ENCODE results near the gene DTNA.

The DTNA gene

DNA sequence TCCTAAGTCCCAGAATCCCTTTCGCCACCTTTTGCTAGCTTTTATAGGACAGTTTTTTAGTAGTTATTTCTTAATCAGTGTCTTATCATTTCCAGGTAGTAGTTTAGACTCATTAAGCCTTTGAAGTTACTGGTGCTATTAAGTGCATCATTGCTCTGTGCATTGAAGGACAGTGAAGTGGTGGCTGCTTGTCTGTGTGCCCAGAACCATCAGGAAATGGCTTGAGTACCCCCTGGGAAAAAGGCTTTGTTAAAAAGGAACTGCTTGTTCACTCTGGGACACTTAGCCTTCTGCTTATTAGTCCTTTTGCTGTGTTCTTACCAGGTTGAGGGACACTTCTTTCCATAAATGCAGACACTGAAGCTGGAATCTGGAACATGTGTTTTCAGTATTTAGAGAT, 30.0 kb downstream of the DTNA start:
- Histone ChIP-seq H4K20me1 (no peaks in the 10 kb centered on the region), H3K4me1 (no peaks in the 10 kb centered on the region), H3K9ac (no peak overlapping the region), H3K36me3 (no peaks in the 10 kb centered on the region), H3K27me3 (no peaks in the 10 kb centered on the region), H3K27ac (no peak overlapping the region), H3K9me3 (no peaks in the 10 kb centered on the region), H3K4me2 (no peak overlapping the region), H3K4me3 (no peak overlapping the region)
- TF ChIP-seq Cebpa-rat (IDR thresholded peaks at IDR 0.05), result no peak

DNA sequence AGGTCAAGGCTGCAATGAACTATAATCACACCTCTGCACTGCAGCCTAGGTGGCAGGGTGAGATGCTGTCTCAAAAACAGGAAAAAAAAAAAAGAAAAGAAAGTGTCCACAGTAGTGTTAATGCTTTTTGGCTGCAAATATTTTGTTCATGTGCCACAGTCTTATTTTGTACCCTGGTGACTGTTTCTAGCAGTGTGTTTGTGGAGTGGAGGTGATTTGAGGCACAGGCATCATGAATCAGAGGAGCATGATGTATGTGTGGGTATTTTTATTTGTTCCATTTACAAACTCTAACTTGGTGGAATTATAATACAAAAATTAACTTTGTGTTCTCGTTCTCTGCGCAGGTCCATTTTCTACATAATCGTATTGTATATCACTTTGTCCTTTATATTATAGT, 30.6 kb downstream of the DTNA start:
- Histone ChIP-seq H3K27me3 (no peaks in the 10 kb centered on the region), H3K4me2 (no peak overlapping the region), H3K36me3 (no peaks in the 10 kb centered on the region), H3K9me3 (no peaks in the 10 kb centered on the region), H3K4me3 (no peak overlapping the region), H3K27ac (no peak overlapping the region), H3K9ac (no peak overlapping the region), H3K4me1 (no peaks in the 10 kb centered on the region), H4K20me1 (no peaks in the 10 kb centered on the region)
- TF ChIP-seq Cebpa-rat (IDR thresholded peaks at IDR 0.05), result no peak

DNA sequence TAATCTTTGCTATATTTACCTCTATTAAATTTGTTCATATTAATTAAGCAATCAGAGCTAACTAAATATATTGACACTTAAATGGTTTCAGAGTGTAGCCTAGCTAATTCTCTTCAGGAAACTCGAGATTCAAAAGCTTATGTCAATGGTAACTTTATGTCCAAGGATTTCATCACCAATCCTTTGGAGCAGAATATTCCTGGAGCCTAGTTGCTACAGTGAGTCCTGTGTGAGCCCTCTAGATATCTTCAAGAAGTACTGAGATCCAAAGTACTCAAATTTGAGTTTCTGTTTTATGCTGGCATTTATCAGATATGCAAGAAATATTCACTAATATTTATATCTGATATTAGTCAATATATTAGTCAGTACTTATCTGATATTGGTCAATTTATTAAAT, 31.3 kb downstream of the DTNA start:
- H3K4me2 ChIP-seq, result no peak overlapping the region
- H3K36me3 ChIP-seq, result no peaks in the 10 kb centered on the region
- no peaks in the 10 kb centered on the region for H3K9me3 ChIP-seq
- no peak overlapping the region for H3K4me3 ChIP-seq
- no peak overlapping the region for H3K9ac ChIP-seq
- no peaks in the 10 kb centered on the region for H4K20me1 ChIP-seq
- no peaks in the 10 kb centered on the region for H3K4me1 ChIP-seq
- no peaks in the 10 kb centered on the region for H3K27me3 ChIP-seq
- no peak overlapping the region for H3K27ac ChIP-seq
- no peak for TF ChIP-seq Cebpa-rat (IDR thresholded peaks at IDR 0.05)

DNA sequence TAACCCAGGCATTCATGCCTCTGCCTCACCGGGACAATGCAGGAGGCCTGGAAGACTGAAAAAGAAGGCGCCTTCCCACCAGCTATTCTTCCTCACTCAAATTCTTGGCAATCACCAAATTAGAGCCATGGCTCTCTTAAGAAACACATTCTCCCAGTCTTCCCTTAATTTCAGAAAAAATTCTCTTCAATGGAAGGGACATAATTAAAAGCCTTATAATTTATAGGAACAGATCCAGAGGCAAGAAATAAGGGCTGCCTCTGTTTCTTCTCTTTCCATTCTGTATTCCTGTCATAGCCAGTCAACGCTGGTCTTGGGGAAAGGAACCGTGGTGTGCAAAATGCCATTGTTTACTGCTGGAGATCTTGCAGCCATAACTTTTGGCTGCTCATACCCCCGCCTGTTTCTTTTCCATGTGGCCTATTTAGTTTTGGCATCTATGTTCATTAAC, 32.8 kb downstream of the DTNA start:
- TF ChIP-seq Cebpa-rat (IDR thresholded peaks at IDR 0.05), result no peak
- Histone ChIP-seq H3K27me3 (no peaks in the 10 kb centered on the region), H3K36me3 (no peaks in the 10 kb centered on the region), H3K9me3 (no peaks in the 10 kb centered on the region), H3K27ac (no peak overlapping the region), H3K4me3 (no peak overlapping the region), H3K4me2 (no peak overlapping the region), H3K9ac (no peak overlapping the region), H3K4me1 (no peaks in the 10 kb centered on the region), H4K20me1 (no peaks in the 10 kb centered on the region)

DNA sequence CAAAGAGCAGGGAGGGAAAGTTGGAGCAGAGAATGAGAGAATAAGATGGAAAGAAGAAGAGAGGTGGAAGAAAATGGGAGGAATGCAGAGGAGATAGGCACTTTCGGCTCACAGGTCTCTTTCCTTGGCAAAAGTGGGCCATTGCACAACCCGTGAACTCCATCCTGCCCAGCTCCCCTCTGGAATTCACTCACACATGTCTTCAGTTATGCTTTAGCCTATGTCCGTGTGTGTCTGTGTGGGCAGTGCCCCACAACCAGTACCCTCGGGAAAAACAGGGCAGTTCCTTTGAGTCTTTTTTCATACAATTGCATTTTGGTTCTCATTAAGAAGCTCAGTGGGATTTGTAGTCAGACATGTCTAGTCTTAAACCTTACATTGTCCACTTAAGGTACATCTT, 34.5 kb downstream of the DTNA start:
- Histone ChIP-seq H3K36me3 (no peaks in the 10 kb centered on the region), H3K9me3 (no peaks in the 10 kb centered on the region), H4K20me1 (no peaks in the 10 kb centered on the region), H3K4me3 (no peak overlapping the region), H3K9ac (no peak overlapping the region), H3K4me2 (no peak overlapping the region), H3K27me3 (no peaks in the 10 kb centered on the region), H3K27ac (no peak overlapping the region), H3K4me1 (no peaks in the 10 kb centered on the region)
- TF ChIP-seq Cebpa-rat (IDR thresholded peaks at IDR 0.05), result no peak

DNA sequence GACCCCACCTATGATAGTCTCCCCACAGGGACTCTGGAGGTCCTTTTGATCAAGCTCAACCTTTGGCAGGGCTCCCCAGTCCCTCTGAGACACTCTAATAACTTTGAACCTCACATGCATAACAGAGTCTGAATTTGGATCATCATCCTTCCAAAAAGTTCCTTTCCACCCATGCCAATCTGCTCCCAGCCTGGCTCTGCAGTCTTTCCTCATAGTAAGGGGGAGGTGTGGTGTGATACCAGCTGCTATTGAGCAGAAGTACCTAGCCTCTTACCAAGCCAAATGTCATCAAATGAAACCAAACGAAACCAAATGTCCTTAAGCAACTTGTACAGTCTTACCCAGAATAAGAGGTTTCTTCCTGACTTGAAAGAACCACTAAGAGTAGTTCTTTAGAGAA, 36.5 kb downstream of the DTNA start:
- Histone ChIP-seq H4K20me1 (no peaks in the 10 kb centered on the region), H3K27me3 (no peaks in the 10 kb centered on the region), H3K9me3 (no peaks in the 10 kb centered on the region), H3K36me3 (no peaks in the 10 kb centered on the region), H3K9ac (no peak overlapping the region), H3K4me1 (no peaks in the 10 kb centered on the region), H3K4me3 (no peak overlapping the region), H3K27ac (no peak overlapping the region), H3K4me2 (no peak overlapping the region)
- no peak for TF ChIP-seq Cebpa-rat (IDR thresholded peaks at IDR 0.05)

DNA sequence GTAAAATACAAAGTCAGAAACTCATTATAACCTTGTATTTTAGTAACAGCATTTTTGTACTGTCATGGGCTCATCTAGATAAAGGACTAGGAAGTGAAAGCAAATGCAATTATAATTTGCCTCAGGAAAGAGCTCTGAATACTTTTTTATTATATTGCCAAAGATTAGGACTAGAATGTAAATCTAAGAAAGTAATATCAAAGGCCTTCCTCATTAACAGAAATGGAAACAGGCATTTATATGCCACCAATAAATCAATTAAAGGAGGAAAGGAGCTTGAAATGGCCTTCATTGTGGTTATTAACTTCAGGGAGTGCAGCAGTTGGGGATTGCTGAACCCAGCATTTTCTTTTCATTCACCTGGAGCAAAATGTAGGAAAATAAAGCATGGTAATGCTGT, 39.6 kb downstream of the DTNA start:
- no peaks in the 10 kb centered on the region for H4K20me1 ChIP-seq
- H3K4me2 ChIP-seq, result no peak overlapping the region
- no peaks in the 10 kb centered on the region for H3K27me3 ChIP-seq
- no peak overlapping the region for H3K4me3 ChIP-seq
- H3K9ac ChIP-seq, result no peak overlapping the region
- no peaks in the 10 kb centered on the region for H3K4me1 ChIP-seq
- no peak for TF ChIP-seq Cebpa-rat (IDR thresholded peaks at IDR 0.05)
- H3K9me3 ChIP-seq, result no peaks in the 10 kb centered on the region
- no peak overlapping the region for H3K27ac ChIP-seq
- H3K36me3 ChIP-seq, result no peaks in the 10 kb centered on the region

DNA sequence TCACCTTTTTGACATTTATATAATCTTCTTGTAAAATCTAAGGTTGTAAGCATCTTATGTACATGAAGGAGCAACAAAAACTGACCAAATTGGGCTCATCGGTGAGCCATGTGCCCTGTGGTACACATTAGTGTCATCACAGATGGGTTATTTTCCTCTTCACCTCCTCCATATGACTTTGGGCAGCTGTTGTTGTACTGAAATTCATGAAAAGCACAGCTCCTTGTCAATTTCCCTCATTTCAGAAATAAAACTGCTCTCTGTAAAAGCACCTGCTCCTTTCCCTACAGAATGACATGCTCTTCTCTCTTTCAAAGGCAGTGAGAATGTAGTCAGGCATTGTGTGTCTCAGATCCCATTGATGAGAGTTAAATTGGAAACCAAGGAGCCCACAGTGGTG, 42.0 kb downstream of the DTNA start:
- no peaks in the 10 kb centered on the region for H3K9me3 ChIP-seq
- H3K36me3 ChIP-seq, result no peaks in the 10 kb centered on the region
- H3K4me1 ChIP-seq, result no peaks in the 10 kb centered on the region
- H4K20me1 ChIP-seq, result no peaks in the 10 kb centered on the region
- no peak overlapping the region for H3K4me3 ChIP-seq
- no peak overlapping the region for H3K9ac ChIP-seq
- H3K27me3 ChIP-seq, result no peaks in the 10 kb centered on the region
- H3K27ac ChIP-seq, result no peak overlapping the region
- H3K4me2 ChIP-seq, result no peak overlapping the region
- no peak for TF ChIP-seq Cebpa-rat (IDR thresholded peaks at IDR 0.05)

DNA sequence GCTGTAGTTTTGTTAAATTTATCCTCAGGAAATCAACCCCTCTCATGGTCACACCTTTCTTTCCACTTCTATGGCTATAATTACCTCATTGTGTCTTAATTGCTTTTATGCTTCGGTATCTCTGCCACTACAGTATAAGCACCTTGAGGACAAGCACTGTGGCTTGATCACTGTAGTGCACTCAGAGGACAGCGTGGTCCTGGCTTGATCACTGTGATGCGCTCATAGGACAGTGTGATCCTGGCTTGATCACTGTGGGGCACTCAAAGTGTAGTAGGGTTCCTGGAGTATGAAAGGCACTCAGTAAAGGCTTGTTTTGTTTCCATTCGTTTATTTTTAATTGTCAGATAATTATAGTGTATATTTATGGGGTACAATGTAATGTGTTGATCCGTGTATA, 44.2 kb downstream of the DTNA start:
- no peak for TF ChIP-seq Cebpa-rat (IDR thresholded peaks at IDR 0.05)
- no peaks in the 10 kb centered on the region for H4K20me1 ChIP-seq
- no peak overlapping the region for H3K27ac ChIP-seq
- H3K9ac ChIP-seq, result no peak overlapping the region
- H3K27me3 ChIP-seq, result no peaks in the 10 kb centered on the region
- no peak overlapping the region for H3K4me2 ChIP-seq
- no peaks in the 10 kb centered on the region for H3K4me1 ChIP-seq
- no peak overlapping the region for H3K4me3 ChIP-seq
- no peaks in the 10 kb centered on the region for H3K36me3 ChIP-seq
- no peaks in the 10 kb centered on the region for H3K9me3 ChIP-seq

DNA sequence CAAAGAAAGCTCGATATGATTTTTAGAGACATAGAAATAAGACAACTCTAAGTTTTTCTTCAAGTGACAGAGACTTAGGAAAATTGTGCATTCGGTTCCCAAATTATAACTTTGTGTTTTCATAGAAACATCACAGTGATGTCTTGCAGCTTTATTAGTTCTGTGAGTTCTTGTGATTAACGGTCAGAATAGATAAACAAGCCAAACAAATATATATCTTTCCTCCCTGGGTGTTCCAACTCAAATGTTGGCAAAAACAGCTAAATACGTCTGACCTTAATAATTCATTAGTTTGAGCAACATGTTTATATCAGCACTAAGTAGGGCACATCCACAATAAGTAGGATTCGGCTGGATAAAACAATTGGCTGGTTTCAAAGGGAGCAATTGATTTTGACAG, 47.6 kb downstream of the DTNA start:
- Histone ChIP-seq H3K27me3 (no peaks in the 10 kb centered on the region), H3K4me1 (no peaks in the 10 kb centered on the region), H3K36me3 (no peaks in the 10 kb centered on the region), H4K20me1 (no peaks in the 10 kb centered on the region), H3K9me3 (no peaks in the 10 kb centered on the region), H3K4me2 (no peak overlapping the region), H3K27ac (no peak overlapping the region), H3K9ac (no peak overlapping the region), H3K4me3 (no peak overlapping the region)
- TF ChIP-seq Cebpa-rat (IDR thresholded peaks at IDR 0.05), result no peak

DNA sequence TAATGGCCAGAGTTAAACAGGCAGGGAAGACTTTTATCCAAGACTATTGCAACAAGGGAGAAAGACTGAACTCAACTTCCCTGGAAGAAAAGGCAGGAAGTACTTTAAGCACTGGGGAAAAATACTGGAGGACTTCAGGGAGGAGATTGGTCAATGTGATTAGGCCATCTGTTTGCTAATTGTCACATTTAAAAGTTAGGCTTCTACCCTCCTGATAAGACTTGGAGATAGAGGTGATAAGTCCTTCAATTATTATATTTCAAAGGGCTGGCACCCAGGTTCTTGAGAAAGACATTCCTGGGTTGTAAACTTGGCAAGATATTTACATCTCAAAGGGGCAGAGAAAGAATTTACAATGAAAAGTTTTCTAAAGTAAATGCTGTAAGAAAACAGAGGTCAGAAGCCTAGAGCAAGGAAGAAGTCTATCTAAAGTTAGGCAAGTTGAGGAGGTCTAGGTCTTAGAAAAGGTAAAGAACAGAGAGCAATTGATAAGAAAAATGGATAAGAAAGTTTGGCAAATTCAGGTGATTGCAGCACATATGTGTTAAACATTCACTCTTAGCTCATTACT, 48.4 kb downstream of the DTNA start:
- TF ChIP-seq Cebpa-rat (IDR thresholded peaks at IDR 0.05), result no peak
- H3K36me3 ChIP-seq, result no peaks in the 10 kb centered on the region
- no peaks in the 10 kb centered on the region for H3K9me3 ChIP-seq
- no peak overlapping the region for H3K4me2 ChIP-seq
- H3K9ac ChIP-seq, result no peak overlapping the region
- no peaks in the 10 kb centered on the region for H3K27me3 ChIP-seq
- H3K4me3 ChIP-seq, result no peak overlapping the region
- H3K4me1 ChIP-seq, result no peaks in the 10 kb centered on the region
- no peak overlapping the region for H3K27ac ChIP-seq
- H4K20me1 ChIP-seq, result no peaks in the 10 kb centered on the region

All from BLaER1 (cell line).